HG03575 (cell line): ENCODE measurements around the gene SLBP.

Experiments used
- ATAC-seq: cut with Tn5 transposase; IDR thresholded peaks from one replicate; pipeline ENCODE4 v1.9.1; 2021; ENCODE audit not compliant: unreplicated experiment, insufficient number of reproducible peaks, low FRiP score; ENCODE audit errors: extremely low read depth

Gene SLBP

GRCh38 chr4:1750381-1751154, 38.4 kb upstream of the SLBP start:
- ATAC-seq = no peak

- ATAC-seq = no peak
Measured at GRCh38 chr4:1749826-1750225, 37.7 kb upstream of the SLBP start.

DNA sequence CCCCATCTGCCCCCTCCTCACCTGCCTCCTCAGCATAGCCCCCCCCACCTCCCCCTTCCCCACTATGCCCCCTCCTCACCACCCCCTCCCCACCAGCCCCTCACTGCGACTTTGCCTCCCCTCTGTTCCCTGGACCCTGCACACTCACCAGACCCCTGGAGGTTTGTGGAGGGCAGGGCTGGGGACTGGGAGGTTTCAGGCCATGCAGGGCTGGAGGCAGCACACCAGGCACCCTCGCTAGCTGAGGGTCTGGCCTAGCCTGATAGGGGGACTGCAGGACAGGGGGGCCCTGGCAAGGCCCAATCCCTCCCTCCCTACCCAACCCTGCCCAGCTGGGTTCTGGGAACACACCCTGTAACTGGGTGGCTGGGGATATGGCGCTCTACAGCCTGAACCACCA, 37.3 kb upstream of the SLBP start:
- no peak for ATAC-seq

DNA sequence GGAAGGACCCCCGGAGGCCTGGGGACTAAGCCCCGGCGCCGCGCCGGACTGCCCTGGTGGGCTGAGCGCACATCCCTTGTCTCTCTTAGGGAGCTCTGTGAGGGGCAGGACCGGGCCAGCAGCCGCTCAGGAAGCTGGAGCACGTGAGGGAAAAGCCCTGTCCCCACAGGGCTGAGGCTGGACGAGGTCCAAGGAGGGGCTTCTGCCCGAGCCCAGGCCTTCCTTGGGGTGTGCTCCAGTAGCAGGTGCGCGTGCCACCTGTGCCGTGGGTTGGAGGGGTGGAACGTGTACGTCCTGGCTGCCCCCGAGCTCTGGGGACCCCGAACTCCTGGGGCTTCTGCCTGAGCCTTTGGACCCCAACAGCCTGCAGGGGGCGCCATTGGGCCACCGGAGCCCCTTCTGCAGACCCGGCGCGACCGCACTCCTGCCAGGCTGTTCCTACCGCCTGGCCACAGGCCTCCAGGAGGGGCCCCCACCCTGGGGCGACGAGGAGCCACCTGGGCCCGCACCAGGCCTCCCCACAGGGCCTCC, 36.4 kb upstream of the SLBP start:
- no peak for ATAC-seq

DNA sequence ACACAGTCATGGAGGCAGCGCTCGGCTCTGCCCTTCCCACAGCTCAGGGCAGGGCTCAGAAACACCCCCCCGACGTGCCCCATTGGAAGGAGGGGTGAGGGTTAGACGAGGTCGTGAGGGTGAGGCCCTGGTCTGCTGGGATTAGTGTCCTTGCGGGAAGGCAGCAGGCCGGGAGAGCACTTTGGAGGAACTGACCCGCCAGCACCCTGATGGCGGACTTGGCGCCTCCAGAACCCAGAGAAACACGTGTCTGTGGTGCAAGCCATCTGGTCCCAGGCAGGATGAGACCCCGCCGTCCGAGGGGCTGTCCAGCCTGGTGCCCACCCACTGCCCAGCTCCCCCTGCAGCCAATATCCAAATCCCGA, 35.5 kb upstream of the SLBP start:
- ATAC-seq = no peak

DNA sequence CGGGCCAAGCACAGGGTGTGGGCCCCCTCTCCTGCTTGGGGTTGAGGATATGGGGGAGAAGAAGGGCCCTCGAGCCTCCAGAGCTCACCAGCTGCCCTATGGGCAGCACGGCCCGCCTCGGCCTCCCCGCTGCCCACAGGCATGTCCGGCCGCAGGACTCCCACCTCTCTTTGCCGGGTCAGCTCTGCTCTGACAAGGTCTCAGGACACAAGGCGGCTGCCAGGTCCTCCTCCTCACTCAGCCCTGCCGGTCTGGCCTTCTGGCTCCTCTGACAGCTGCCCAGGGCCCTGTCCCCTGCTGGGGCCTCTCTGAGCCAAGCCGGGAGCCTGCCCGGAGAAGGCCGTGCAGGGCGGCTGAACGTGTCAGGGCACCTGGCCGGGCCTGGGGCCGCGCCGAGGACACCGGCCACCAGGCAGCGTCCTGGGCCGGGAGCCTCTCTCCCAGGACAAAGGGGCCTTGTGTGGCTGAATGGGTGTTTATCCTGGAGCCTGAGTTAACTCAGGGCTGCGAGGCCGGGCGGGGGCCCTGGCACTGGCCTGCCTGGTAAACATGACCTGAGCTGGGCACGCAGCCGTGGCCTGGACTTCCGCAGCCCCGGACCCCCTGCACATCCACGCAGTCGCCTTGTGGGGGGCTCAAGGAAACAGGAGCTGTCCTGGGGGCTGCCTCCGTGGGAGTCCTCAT, 34.9 kb upstream of the SLBP start:
- no peak for ATAC-seq

- no peak for ATAC-seq
Measured at GRCh38 chr4:1746265-1746691, 34.2 kb upstream of the SLBP start.

DNA sequence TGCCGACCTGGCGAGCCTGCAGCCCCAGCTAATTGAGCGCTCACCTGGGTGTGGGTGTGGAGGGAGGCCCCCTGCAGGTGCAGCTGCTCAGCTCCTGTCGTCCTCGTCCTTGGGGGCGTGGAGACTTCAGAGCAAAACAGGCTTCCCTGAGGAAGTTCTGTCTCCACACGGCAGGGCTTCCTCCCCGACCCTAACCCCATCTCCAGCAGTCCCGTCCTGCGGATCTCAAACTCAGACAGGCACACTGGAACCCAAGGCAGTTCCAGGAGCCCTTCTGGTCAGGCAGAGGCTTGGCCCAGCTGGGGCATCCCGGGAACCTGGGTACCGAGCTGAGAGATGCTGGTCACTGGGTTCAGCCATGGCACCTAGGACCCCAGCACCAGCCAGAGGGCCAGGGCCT, 33.6 kb upstream of the SLBP start:
- no peak for ATAC-seq

GRCh38 chr4:1745165-1745564, 33.0 kb upstream of the SLBP start:
- ATAC-seq = no peak

GRCh38 chr4:1744552-1744951, 32.4 kb upstream of the SLBP start:
- ATAC-seq = no peak

- no peak for ATAC-seq
Measured at GRCh38 chr4:1743975-1744374, 31.9 kb upstream of the SLBP start.

DNA sequence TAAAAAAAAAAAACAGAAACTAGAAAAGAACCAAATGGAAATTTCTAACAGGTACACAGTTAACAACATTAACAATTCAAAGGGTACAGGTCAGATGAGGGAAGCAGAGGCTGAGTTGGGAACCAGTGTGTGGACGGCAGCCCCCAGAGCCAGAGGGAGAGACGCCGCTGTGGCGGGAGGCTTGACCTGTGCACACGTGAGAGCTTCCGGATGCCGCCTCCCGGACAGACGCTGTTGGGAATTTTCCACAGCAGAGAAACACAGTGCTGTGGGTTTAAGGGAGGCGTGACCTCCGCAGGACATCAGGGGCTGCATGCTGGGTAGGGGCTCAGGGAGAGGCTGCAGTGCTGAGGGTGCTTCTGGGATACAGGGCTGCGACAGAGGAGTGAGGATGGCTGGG, 31.4 kb upstream of the SLBP start:
- ATAC-seq = no peak

DNA sequence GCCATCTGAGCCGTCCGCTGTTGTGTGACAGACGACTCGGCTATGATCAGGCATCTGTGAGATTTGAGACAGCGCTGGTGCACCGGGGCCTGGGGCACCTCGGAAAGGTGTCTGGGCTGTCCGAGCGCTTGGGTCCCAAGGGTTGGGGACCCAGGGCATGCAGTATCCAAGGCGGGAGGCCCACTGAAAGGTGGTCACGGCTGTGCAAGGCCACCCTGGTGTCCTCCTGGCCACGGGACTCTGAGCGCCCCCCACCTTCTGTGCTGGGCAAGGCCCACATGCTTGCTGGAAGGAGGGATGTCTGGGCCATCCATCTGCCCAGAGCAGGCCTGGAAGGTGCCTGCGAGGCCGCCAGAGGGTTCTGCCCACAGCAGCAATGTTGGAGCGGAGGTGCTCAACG, 29.1 kb upstream of the SLBP start:
- no peak for ATAC-seq

- no peak for ATAC-seq
Measured at GRCh38 chr4:1740021-1740545, 28.0 kb upstream of the SLBP start.

GRCh38 chr4:1739358-1739757, 27.2 kb upstream of the SLBP start:
- no peak for ATAC-seq

- ATAC-seq = no peak
Measured at GRCh38 chr4:1738410-1738809, 26.3 kb upstream of the SLBP start.

GRCh38 chr4:1737666-1738065, 25.5 kb upstream of the SLBP start:
- no peak for ATAC-seq

DNA sequence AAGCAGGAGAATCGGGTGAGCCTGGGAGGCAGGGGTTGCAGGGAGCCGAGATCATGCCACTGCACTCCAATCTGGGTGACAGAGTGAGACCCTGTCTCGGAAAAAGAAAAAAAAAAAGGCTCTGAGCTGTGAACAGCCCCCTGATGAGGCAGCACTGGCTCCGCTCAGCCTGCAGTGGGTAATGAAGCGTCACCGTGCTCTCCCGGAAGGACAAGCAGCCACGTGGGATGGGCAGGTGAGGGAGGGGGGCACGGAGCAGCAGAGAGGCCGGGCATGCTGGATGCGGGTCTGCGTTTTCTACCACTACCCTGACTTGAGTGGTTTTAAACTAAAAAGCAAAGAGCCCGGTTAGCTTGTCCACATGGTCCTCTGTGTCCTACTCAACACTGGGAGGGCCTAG, 24.7 kb upstream of the SLBP start:
- no peak for ATAC-seq

GRCh38 chr4:1735215-1735614, 23.1 kb upstream of the SLBP start:
- ATAC-seq = no peak

DNA sequence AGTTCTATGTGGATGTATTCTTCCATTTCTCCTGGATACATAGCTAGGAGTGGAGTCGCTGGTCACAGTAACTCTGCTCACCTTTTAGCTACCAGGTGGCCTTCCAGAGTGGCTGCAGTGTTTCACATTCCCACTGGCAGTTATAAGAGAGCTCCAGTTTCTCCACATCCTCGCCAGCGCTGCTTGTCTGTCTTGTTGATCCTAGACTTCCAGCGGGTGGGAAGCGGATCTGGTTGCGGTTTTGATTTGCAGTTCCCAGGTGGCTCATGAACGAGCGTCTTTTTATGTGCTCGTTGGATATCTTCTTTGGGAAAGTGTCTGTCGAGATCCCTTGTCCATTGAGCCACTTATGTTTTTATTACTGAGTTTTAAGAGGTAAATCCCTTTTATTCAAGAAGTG, 20.8 kb upstream of the SLBP start:
- no peak for ATAC-seq
